Mucosa of rectum (tissue), 2 donors: ENCODE results near the gene HPRT1.

Experiments used
- H3K27ac ChIP-seq, 2 donors: one replicate each; pipeline ENCODE4 v1.7.0; 2013; ENCODE audit warnings: inconsistent platforms in 2 of 2, low read depth in 2 of 2, low read length in 2 of 2
- H3K27me3 ChIP-seq, 2 donors: one replicate each; pipeline ENCODE4 v1.7.0; 2013; ENCODE audit warnings: low read length in 2 of 2; ENCODE audit not compliant: control insufficient read depth in 2 of 2, insufficient read depth in 2 of 2
- H3K36me3 ChIP-seq, 2 donors: one replicate each; pipeline ENCODE4 v1.7.0; 2013; ENCODE audit warnings: low read length in 2 of 2; ENCODE audit not compliant: control insufficient read depth in 2 of 2, insufficient read depth in 2 of 2
- H3K4me1 ChIP-seq, 2 donors: one replicate each; pipeline ENCODE4 v1.7.0; 2013; ENCODE audit warnings: low read length in 2 of 2, mild to moderate bottlenecking in 1 of 2; ENCODE audit not compliant: control insufficient read depth in 2 of 2, insufficient read depth in 2 of 2
- H3K4me3 ChIP-seq, 2 donors: one replicate each; pipeline ENCODE4 v1.7.0; 2013; ENCODE audit warnings: low read length in 2 of 2
- H3K9ac ChIP-seq, 2 donors: one replicate each; pipeline ENCODE4 v1.7.0; 2013; ENCODE audit warnings: low read length in 2 of 2, low read depth in 1 of 2, mild to moderate bottlenecking in 1 of 2
- H3K9me3 ChIP-seq, 2 donors: one replicate each; pipeline ENCODE4 v1.7.0; 2013; ENCODE audit warnings: low read length in 2 of 2; ENCODE audit not compliant: control insufficient read depth in 2 of 2
- donor health status: healthy.
- donor health status: Normal muscosa, but diverticular disease.

Gene HPRT1

DNA sequence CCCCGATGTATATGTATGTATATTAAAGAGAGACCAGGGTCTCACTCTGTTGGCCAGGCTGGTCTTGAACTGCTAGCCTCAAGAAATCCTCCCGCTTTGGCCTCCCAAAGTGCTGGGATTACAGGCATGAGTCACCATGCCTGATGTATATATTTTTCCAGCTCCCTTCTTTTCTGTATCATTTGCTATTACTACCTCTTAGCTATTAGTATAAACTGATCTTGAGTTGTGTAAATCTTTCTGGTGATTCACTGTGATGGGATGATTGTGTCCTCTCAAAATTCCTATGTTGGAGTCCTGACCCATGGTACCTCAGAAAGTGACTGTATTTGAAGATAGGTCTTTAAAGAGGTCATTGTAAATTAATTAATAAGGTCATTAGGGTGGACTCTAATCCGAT, 53.1 kb downstream of the HPRT1 start:
- Histone ChIP-seq H3K4me3 (no peak overlapping the region), H3K9me3 (no peaks in the 10 kb centered on the region), H3K9ac (no peak overlapping the region), H3K4me1 (no peaks in the 10 kb centered on the region), H3K27me3 (no peaks in the 10 kb centered on the region), H3K27ac (no peak overlapping the region), H3K36me3 (no peaks in the 10 kb centered on the region)

- Histone ChIP-seq H3K27ac (no peak overlapping the region), H3K4me3 (no peak overlapping the region), H3K9me3 (no peaks in the 10 kb centered on the region), H3K36me3 (no peaks in the 10 kb centered on the region), H3K9ac (no peak overlapping the region), H3K27me3 (no peaks in the 10 kb centered on the region), H3K4me1 (no peaks in the 10 kb centered on the region)
These were observed 61.0 kb downstream of the HPRT1 start for GRCh38 chrX:134520860-134521390.

- H3K4me1 ChIP-seq = no peaks in the 10 kb centered on the region
- H3K27me3 ChIP-seq = no peaks in the 10 kb centered on the region
- no peak overlapping the region for H3K27ac ChIP-seq
- H3K4me3 ChIP-seq = no peak overlapping the region
- H3K36me3 ChIP-seq = no peaks in the 10 kb centered on the region
- H3K9me3 ChIP-seq = no peaks in the 10 kb centered on the region
- H3K9ac ChIP-seq = no peak overlapping the region
These were observed 64.2 kb downstream of the HPRT1 start for GRCh38 chrX:134524181-134524580.

DNA sequence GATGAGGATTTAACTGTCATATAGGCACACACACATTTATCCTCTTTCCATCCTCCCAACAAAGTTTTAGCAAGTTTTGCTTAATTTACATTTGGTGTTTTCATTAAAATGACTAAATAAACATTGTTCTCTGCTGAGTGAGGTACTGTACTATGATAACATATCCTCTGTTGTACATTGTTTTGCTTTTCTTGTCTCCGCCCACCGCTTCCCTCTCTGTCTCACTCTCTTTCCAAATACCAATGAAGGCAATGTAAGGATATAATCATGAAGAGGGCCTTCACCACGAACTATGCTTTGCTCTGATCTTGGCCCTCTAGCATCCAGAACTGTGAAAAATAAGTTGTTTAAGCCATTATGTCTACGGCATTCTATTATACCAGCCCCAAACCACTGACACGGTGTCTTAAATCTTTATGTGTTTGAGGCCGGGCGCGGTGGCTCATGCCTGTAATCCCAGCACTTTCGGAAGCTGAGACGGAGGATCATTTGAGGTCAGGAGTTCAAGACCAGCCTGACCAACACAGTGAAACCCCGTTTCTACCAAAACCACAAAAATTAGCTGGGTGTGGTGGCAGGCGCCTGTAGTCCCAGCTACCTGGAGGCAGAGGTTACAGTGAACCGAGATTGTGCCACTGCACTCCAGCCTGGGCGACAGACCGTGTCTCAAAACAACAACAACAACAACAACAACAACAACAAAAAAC, 65.3 kb downstream of the HPRT1 start:
- Histone ChIP-seq H3K9me3 (no peaks in the 10 kb centered on the region), H3K36me3 (no peaks in the 10 kb centered on the region), H3K27ac (no peak overlapping the region), H3K27me3 (no peaks in the 10 kb centered on the region), H3K4me1 (no peaks in the 10 kb centered on the region), H3K9ac (no peak overlapping the region), H3K4me3 (no peak overlapping the region)

GRCh38 chrX:134526399-134526798, 66.4 kb downstream of the HPRT1 start:
- Histone ChIP-seq H3K27me3 (no peaks in the 10 kb centered on the region), H3K9ac (no peak overlapping the region), H3K36me3 (no peaks in the 10 kb centered on the region), H3K4me1 (no peaks in the 10 kb centered on the region), H3K27ac (no peak overlapping the region), H3K4me3 (no peak overlapping the region), H3K9me3 (no peaks in the 10 kb centered on the region)

GRCh38 chrX:134528960-134529359, 69.0 kb downstream of the HPRT1 start:
- no peak overlapping the region for H3K27ac ChIP-seq
- no peaks in the 10 kb centered on the region for H3K9me3 ChIP-seq
- no peaks in the 10 kb centered on the region for H3K4me1 ChIP-seq
- H3K4me3 ChIP-seq = no peak overlapping the region
- no peak overlapping the region for H3K9ac ChIP-seq
- no peaks in the 10 kb centered on the region for H3K27me3 ChIP-seq
- H3K36me3 ChIP-seq = no peaks in the 10 kb centered on the region

- no peak overlapping the region for H3K27ac ChIP-seq
- no peak overlapping the region for H3K9ac ChIP-seq
These were observed 69.5 kb downstream of the HPRT1 start for GRCh38 chrX:134529481-134529880.

GRCh38 chrX:134530845-134531244, 70.9 kb downstream of the HPRT1 start:
- Histone ChIP-seq H3K27me3 (no peaks in the 10 kb centered on the region), H3K27ac (no peak overlapping the region), H3K9me3 (no peaks in the 10 kb centered on the region), H3K9ac (no peak overlapping the region), H3K4me3 (no peak overlapping the region), H3K4me1 (no peaks in the 10 kb centered on the region), H3K36me3 (no peaks in the 10 kb centered on the region)

More at GRCh38 chrX:134529481-134529880, 69.5 kb downstream of the HPRT1 start:
- Histone ChIP-seq H3K9me3 (no peaks in the 10 kb centered on the region), H3K27me3 (no peaks in the 10 kb centered on the region), H3K36me3 (no peaks in the 10 kb centered on the region), H3K4me3 (no peak overlapping the region), H3K4me1 (no peaks in the 10 kb centered on the region)

DNA sequence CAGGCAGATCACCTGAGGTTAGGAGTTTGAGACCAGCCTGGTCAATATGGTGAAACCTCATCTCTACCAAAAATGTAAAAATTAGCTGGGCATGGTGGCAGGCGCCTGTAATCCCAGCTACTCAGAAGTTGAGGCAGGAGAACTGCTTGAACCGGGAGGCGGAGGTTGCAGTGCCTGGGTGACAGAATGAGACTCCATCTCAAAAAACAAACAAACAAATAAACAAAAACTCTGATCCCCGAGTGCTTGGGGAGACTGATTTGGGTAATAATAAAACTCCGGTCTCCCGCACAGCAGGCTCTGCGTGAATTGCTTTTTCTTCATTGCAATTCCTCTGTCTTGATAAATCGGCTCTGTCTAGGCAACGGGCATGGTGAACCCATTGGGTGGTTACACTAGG, 73.4 kb downstream of the HPRT1 start:
- Histone ChIP-seq H3K9me3 (no peaks in the 10 kb centered on the region), H3K36me3 (no peaks in the 10 kb centered on the region), H3K4me3 (no peak overlapping the region), H3K4me1 (no peaks in the 10 kb centered on the region), H3K9ac (no peak overlapping the region), H3K27me3 (no peaks in the 10 kb centered on the region), H3K27ac (no peak overlapping the region)

DNA sequence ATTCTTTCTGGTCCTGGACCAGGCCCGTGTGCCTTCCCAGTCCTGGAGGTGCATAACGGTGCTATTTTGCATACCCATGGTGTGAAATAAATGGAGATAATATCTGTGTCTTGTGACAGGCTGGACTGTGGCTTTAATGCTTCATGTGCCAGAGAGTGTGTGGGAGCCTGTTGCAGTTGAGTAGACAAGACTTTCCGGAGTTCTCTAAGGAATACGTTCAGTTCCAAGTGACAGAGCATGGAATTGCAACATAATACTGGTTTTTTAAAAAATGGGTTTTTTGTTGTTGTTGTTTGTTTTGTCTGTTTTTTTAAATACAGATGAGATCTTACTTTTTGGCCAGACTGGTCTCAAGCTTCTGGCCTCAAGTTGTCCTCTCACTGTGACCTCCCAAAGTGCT, 74.0 kb downstream of the HPRT1 start:
- Histone ChIP-seq H3K4me3 (no peak overlapping the region), H3K9ac (no peak overlapping the region), H3K36me3 (no peaks in the 10 kb centered on the region), H3K27me3 (no peaks in the 10 kb centered on the region), H3K27ac (no peak overlapping the region), H3K4me1 (no peaks in the 10 kb centered on the region), H3K9me3 (no peaks in the 10 kb centered on the region)
